ENCODE measurements around the gene RAET1L.
"Not testable (repeated sequence)": the region's sequence is repeated elsewhere in the genome, so short reads cannot be mapped to it uniquely, and the experiment has no call there.

The RAET1L gene

DNA sequence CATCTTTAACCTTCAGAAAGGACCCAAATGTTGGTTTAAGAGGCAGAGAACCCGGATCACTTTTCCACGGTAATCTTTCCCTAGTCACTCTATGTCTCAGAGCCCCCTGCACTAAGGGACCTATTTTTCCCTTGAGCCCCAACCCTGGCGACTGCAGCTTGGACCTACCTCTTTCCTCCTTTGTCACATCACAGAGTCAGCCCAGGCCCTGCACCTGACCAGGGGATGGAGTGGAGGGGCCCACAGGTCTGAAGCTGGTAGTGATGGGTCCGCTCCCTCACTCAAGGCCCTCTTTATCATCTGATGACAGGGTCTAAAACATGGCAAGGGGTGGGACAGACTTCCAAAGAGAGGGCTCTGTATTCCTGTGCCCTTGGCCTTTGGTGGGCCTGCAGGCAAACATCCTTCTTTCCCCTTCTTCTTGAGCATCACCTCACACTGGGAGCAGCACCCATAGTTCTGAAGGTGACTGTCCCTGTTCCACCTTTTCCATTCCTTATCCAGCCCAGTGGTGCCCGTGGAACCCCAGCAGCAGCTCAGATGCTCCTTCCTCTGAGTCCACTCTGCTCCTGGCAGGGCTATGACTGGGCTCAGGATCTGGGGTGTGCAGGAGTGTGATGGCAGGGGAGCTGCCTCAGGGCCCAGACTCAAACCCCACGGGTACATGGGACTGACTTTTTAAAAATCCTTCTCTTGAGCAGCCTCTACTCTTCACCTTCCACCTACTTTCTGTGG lies 6.3 kb downstream of the RAET1L start:
- in situ Hi-C loops (cut with MboI; ENCODE audit: low pct_unique_long_range_greater_than_20kb, low sequenced_read_pairs, unreplicated experiment) = no loop called here
- DNase-seq (ENCODE audit: low spot score) = no peak
- TF ChIP-seq, protein P1, sequence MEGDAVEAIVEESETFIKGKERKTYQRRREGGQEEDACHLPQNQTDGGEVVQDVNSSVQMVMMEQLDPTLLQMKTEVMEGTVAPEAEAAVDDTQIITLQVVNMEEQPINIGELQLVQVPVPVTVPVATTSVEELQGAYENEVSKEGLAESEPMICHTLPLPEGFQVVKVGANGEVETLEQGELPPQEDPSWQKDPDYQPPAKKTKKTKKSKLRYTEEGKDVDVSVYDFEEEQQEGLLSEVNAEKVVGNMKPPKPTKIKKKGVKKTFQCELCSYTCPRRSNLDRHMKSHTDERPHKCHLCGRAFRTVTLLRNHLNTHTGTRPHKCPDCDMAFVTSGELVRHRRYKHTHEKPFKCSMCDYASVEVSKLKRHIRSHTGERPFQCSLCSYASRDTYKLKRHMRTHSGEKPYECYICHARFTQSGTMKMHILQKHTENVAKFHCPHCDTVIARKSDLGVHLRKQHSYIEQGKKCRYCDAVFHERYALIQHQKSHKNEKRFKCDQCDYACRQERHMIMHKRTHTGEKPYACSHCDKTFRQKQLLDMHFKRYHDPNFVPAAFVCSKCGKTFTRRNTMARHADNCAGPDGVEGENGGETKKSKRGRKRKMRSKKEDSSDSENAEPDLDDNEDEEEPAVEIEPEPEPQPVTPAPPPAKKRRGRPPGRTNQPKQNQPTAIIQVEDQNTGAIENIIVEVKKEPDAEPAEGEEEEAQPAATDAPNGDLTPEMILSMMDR (IDR thresholded peaks at IDR 0.05; ENCODE audit: extremely low read depth, insufficient read depth, missing control alignments) = no peak

DNA sequence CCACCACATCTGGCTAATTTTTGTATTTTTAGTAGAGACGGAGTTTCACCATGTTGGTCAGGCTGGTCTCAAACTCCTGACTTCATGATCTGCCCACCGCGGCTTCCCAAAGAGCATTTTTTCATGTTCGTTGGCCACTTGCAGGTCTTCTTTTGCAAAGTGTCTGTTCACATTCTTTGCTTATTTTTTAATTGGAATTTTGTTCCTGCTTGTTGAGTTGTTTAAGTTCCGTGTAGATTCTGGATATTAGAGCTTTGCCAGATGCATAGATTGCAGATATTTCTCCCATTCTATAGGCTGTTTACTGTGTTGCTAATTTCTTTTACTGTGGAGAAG lies 8.2 kb downstream of the RAET1L start:
- DNase-seq (ENCODE audit: low spot score); in situ Hi-C loops (cut with MboI; ENCODE audit: low pct_unique_long_range_greater_than_20kb, low sequenced_read_pairs, unreplicated experiment): not testable (repeated sequence)

DNA sequence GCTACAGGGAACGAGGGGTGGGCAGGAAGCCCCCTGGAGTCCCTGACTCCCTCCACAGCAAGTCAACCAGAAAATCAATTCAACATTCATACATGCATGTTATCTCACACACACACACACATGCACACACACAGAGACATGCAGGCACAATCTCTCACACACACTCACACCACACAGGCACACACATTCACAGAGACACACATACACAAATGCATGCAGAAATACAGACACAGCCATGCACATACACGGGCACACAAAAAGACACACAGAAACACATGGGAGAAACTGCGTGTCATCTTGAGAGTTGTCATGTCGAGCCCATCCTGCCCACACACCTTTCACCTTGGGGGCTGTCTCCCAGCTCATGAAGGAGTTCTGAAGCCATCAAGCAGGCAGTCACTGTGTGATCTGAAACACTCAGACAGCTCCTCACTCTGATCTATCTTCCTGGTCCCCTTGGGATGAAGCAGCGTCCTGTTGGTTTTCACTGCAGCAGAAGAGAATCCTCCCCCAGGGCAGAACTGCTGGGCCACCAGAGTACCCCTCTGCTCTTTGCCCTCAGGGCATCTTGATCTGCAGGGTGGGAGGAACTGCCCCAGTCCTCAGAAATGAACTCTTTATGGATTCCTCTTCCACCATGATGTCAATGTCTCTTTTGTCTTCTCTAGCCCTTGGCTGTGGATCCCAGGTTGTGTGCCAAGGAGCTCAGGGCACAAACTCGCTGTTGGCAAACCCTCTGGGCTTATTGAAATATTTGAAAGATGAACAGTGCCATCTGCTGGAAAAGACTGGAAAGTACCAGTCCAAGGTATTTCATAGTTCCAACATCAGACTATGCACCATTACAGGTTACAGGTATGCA lies 8.8 kb downstream of the RAET1L start:
- TF ChIP-seq, protein P1 (IDR thresholded peaks at IDR 0.05; ENCODE audit: extremely low read depth, insufficient read depth, missing control alignments) = peak; percentile 58
- DNase-seq (ENCODE audit: low spot score) = peak; percentile 76
- in situ Hi-C loops (cut with MboI; ENCODE audit: low pct_unique_long_range_greater_than_20kb, low sequenced_read_pairs, unreplicated experiment) = no loop called here

DNA sequence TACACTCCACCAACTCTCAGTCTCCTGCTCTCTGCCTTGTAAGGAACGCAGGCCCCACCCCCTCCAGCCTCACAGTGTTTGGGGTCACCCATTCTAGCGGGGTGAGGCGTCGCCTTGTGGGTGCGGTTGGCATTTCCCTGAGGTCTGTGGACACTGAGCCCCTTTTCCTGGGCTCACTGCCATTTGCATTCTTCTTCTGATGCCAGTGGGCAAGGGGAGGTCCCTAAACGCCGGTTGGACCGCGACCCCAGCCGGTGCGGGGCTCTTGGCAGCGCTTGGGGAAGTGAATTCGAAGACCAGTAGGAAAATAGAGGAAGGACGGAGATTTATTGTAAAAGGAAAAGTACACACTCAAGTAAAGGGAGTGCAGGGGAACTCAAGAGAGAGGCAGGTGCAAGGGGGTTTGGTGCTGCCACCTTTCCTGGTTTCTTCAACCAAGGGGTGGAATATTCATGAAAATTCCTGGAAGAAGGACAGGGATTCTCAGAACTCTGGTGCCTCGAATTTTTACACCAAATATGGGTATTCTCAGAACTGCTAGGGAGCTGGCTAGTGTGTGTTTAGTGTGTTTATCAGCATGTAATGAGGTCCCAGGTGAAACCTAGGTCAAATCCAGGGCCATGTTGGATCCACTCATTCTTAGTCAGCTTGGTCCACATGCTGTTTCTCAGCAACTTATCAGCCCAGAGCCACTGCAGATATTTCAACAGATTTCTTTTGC lies 9.9 kb downstream of the RAET1L start:
- in situ Hi-C loops (cut with MboI; ENCODE audit: low pct_unique_long_range_greater_than_20kb, low sequenced_read_pairs, unreplicated experiment); DNase-seq (ENCODE audit: low spot score): not testable (repeated sequence)

DNA sequence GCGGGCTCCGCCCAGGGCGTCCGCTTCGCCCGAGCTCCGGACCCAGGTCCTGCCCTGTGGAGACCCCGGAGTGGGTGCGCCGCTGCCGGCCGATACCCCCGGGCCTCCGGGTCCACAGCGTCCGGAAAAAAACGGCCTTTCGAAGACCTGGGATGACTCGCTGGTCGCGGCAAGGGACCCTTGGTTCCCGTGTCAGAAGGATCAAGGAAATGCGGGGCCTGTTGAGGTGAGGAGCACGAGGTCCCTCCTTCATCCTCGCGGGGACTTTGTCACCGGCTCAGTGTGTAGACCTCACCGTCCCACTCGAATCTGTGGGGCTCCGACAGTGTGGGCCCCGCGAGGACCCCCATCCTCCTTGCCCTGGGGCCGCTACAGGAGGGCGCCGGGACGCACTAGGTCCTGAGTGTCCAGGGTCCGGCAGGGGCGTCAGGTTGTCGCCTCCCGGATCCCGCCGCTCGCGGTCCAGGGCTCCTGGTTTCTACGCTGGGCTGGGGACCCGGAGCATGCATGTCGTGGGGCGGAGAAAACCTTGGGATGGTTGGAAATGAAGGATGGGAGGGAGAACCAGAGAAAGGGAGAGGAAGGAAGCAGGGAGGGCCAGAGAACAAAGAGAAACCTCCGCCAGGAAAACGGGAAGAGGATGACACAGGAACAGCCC lies 10.6 kb downstream of the RAET1L start:
- in situ Hi-C loops (cut with MboI; ENCODE audit: low pct_unique_long_range_greater_than_20kb, low sequenced_read_pairs, unreplicated experiment); DNase-seq (ENCODE audit: low spot score): not testable (repeated sequence)

DNA sequence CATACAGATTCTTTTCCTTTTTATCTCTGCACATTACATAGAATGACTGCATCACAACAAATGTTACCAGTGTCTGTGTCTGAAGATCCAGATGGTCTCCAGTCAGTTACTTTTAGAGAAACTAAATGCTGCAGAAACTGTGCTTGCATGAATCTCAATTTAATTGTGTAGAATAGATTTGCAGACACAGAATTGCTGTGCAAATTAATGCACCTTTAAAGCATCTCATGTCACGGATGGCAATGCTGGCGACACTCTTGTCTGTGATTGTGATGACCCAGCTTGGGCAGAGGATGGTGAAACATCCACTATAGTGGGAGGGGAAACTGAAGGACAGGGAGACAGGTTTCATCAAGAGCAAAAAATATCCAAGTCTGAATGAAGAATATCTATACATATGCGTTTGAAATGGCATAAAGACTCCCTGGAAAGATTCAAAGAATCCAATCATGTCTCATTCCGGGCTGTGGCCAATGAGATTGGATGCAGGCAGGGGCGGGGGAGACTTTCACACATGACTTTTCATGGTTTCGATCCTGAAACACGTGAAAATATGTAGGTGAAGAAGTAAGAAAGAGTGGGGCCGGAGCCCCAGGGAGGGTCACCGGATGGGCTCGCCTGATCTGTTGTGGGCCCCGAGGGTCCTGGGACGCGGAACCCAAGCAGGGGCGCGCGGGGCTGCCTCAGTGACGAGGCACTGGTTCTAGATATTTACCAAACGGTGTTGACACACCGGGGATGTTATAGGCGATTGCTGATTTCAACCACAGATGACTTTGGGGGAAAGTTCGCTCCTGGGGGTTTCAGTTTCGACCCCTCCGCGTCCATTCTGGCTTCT lies 11.3 kb downstream of the RAET1L start:
- in situ Hi-C loops (cut with MboI; ENCODE audit: low pct_unique_long_range_greater_than_20kb, low sequenced_read_pairs, unreplicated experiment); DNase-seq (ENCODE audit: low spot score): not testable (repeated sequence)

DNA sequence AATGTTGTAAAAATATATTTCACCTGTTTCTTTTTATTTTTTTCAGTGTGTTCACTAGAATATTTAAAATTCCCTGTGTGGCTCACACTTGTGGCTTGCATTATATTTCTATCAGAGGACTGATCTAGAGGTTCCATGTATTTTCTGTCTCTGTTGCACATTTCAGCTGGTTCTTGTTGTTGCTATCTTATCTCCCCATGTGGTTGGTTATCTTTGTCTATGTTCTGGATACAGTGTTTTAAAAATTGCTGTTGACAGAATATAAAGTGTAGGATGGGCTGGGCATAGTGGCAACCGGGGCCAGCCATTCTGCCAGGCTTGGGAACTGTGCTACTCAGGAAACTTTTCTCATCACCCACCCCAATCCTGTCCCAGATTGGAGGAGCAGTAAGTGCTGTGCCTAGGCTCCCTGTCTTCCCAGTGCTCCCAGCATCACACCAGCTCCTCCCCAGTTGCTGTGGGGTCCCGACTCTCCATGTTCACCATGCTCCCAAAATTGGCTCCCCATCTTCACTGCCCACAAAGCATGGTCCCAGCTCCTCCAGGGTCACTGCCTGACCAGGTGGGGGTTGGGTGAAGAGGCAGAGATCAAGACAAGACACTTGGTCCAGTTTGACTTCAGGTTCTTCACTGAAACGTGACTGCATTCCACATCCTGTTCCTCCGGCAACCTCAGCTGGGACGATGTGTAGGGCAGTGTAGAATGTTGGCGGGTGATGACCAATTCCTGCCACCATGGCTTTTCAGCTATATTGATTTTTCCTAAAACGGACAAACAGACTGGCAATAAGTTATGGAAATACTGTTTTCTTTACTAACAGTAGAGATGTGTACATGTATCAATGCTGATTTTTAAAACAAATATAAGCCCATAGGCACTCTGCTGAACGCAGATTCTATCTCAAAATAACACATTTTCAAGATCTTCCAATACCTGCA lies 12.2 kb downstream of the RAET1L start:
- in situ Hi-C loops (cut with MboI; ENCODE audit: low pct_unique_long_range_greater_than_20kb, low sequenced_read_pairs, unreplicated experiment); DNase-seq (ENCODE audit: low spot score): not testable (repeated sequence)

DNA sequence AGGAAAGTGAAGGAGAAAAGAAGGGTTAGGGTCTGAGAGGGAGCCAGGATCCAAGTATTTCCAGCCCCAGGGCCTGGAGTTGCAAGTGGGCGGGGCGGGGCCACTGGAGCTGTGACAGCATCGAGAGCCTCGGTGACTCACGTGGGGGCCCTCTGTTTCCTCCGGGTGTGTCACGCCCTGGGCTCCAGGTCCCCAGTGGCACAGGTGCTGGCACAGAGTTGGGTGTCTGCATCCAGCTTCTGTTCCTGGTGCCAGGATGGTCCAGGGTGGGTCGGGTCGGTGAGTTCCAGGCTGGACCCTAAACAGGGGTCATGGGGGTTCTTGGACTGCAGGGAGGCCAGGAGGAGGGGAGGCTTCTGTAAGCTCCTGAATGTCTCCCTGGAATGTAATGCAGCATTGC lies 16.7 kb downstream of the RAET1L start:
- TF ChIP-seq, protein P1 (IDR thresholded peaks at IDR 0.05; ENCODE audit: extremely low read depth, insufficient read depth, missing control alignments) = no peak
- in situ Hi-C loops (cut with MboI; ENCODE audit: low pct_unique_long_range_greater_than_20kb, low sequenced_read_pairs, unreplicated experiment) = loop anchor here (10.0 kb wide), 1 partner anchor 64 kb away; the partner anchor contains the start of gene ULBP2
- no peak for DNase-seq (ENCODE audit: low spot score)
